Tibial nerve (tissue), 3 donors: ENCODE data around the gene VSNL1.

ENCODE experiments used
- POLR2A ChIP-seq, 2 donors: fragments of 450-650 bp; IDR thresholded peaks; one replicate each; pipeline ENCODE4 v1.6.1; 2017; ENCODE audit warnings: antibody characterized with exemption in 2 of 2, mild to moderate bottlenecking in 2 of 2, moderate library complexity in 2 of 2
- TF ChIP-seq, protein P1 (sequence below), 5 experiments: fragments of 200-600 bp in 3 of 5; fragments of 450-650 bp in 2 of 5; sonication (generic) in 3 of 5; IDR thresholded peaks; one replicate each; pipeline ENCODE4 v1.5.1; 2016 to 2019; ENCODE audit warnings: antibody characterized with exemption in 5 of 5, mild to moderate bottlenecking in 3 of 5, moderate library complexity in 2 of 5

DNA sequence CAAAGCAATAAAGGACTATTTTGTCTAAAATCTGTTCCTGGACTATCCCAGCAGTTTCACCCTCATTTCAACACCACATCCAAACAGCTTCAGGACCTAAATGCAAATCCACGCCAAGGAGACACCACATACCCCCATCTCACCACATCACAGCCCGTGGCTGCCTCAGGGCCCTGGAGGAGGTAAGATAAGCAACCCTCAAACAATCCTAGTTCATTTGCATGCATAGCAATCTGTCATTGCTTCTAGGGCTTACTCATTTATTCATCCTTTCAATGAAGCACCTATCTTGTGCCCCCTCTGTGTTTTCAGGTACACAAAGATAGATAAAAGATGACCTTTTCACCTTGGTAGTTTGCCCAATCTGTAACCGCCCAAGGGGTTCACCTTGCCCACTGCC lies 86.5 kb downstream of the VSNL1 start:
- TF ChIP-seq, protein P1, sequence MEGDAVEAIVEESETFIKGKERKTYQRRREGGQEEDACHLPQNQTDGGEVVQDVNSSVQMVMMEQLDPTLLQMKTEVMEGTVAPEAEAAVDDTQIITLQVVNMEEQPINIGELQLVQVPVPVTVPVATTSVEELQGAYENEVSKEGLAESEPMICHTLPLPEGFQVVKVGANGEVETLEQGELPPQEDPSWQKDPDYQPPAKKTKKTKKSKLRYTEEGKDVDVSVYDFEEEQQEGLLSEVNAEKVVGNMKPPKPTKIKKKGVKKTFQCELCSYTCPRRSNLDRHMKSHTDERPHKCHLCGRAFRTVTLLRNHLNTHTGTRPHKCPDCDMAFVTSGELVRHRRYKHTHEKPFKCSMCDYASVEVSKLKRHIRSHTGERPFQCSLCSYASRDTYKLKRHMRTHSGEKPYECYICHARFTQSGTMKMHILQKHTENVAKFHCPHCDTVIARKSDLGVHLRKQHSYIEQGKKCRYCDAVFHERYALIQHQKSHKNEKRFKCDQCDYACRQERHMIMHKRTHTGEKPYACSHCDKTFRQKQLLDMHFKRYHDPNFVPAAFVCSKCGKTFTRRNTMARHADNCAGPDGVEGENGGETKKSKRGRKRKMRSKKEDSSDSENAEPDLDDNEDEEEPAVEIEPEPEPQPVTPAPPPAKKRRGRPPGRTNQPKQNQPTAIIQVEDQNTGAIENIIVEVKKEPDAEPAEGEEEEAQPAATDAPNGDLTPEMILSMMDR (IDR thresholded peaks at IDR 0.05): no peak
- no peak for TF ChIP-seq POLR2A (IDR thresholded peaks at IDR 0.05)
